ENCODE results near the gene DLG2. TPM values are rescaled to one million over a fixed set of nuclear protein-coding genes. Genes with fewer than 3 reads are reported as not detected.

DLG2 gene
- total and polyA plus RNA-seq, 2 of the 4 experiments (the other 2 are of a cell fraction) = 0.31 to 0.36 TPM

DNA sequence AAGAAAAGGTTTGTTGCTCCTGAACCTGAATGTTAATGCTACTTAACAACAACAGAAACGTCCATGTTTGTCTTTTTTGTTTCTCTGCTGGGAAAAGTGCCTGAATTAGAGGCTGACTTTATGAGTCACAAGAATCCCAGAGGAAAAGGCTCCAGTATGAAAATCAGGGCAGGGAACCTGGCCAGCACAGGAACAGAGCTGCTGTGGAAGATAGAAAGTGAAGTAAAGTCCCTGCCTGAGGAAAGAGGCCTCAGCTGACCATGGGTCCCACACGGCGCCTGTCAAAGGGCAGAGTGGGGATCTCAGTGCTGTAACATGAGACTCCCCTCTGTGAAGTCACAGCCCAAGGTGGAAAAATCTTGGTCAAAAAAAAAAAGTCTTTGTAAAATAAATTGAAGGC lies 1708.7 kb downstream of the DLG2 start:
- DNase-seq = no peak
- Histone ChIP-seq H3K23ac (ENCODE audit: low read depth, low read length) (no peak overlapping the region), H4K91ac (ENCODE audit: insufficient read depth, low read depth, low read length) (no peak overlapping the region), H2BK120ac (ENCODE audit: low read depth, low read length) (no peak overlapping the region), H3K4me1 (ENCODE audit: control insufficient read depth, insufficient read depth, low read length) (no peaks in the 10 kb centered on the region), H4K8ac (ENCODE audit: low read depth in 2 of 2, low read length in 2 of 2) (no peak overlapping the region), H4K20me1 (ENCODE audit: insufficient read depth, low read length) (no peaks in the 10 kb centered on the region), H3K9me1 (ENCODE audit: insufficient read depth, low read length) (no peaks in the 10 kb centered on the region), H2AFZ (replicated peaks; ENCODE audit: low read length, poor library complexity) (no peak overlapping the region), H4K5ac (ENCODE audit: low read depth, low read length) (no peak overlapping the region), H3K79me1 (ENCODE audit: low read depth in 1 of 2, low read length in 2 of 2) (no peaks in the 10 kb centered on the region), H3K36me3 (ENCODE audit: control insufficient read depth, insufficient read depth, low read length) (no peaks in the 10 kb centered on the region), H3K56ac (ENCODE audit: extremely low read depth, insufficient read depth, low read length) (no peak overlapping the region), H3K4me3 (ENCODE audit: insufficient read depth, low read depth, low read length) (no peak overlapping the region), H2AK9ac (replicated peaks; ENCODE audit: low read depth, low read length, poor library complexity) (no peak overlapping the region), H3K27me3 (ENCODE audit: control insufficient read depth, insufficient read depth, low read length) (no peaks in the 10 kb centered on the region), H2BK5ac (ENCODE audit: low read depth, low read length, poor library complexity, severe bottlenecking) (no peak overlapping the region), H3K4ac (ENCODE audit: low read depth, low read length) (no peak overlapping the region), H3K9me3 (ENCODE audit: control insufficient read depth, insufficient read depth, low read length) (no peaks in the 10 kb centered on the region), H3K27ac (ENCODE audit: insufficient read depth, low read length) (no peak overlapping the region), H2AK5ac (ENCODE audit: low read depth, low read length) (no peak overlapping the region), H2BK20ac (ENCODE audit: low read depth, low read length) (no peak overlapping the region), H2BK15ac (ENCODE audit: low read depth, low read length) (no peak overlapping the region), H3K4me2 (ENCODE audit: low read depth, low read length) (no peak overlapping the region), H3K18ac (ENCODE audit: low read depth, low read length) (no peak overlapping the region), H3K14ac (replicated peaks; ENCODE audit: low read depth, low read length) (no peak overlapping the region), H3K9ac (ENCODE audit: low read depth, low read length) (no peak overlapping the region)
- POLR2A ChIA-PET (ENCODE audit: unreplicated experiment) = no interaction called here
- WGBS, 2 experiments (ENCODE audit: extremely low coverage in 2 of 2, insufficient read length in 1 of 2) = no CpG with 5 or more reads among the region's 3 CpGs
- CTCF ChIA-PET = no interaction called here
- BruUV-seq (replicated peaks) = no TSS peak
- dilution Hi-C loops (cut with HindIII; ENCODE audit: low sequenced_read_pairs, unreplicated experiment) (no loop called here), intact Hi-C loops (cut with micrococcal nuclease) (no loop called here), in situ Hi-C loops (cut with MboI; ENCODE audit: low sequenced_read_pairs) (no loop called here)
- no peak for ATAC-seq (ENCODE audit: low read depth)
- no peak for TF ChIP-seq CEBPB (IDR thresholded peaks at IDR 0.05; ENCODE audit: low read depth, low read length)
- TF ChIP-seq, protein P1, sequence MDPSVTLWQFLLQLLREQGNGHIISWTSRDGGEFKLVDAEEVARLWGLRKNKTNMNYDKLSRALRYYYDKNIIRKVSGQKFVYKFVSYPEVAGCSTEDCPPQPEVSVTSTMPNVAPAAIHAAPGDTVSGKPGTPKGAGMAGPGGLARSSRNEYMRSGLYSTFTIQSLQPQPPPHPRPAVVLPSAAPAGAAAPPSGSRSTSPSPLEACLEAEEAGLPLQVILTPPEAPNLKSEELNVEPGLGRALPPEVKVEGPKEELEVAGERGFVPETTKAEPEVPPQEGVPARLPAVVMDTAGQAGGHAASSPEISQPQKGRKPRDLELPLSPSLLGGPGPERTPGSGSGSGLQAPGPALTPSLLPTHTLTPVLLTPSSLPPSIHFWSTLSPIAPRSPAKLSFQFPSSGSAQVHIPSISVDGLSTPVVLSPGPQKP (IDR thresholded peaks at IDR 0.05; ENCODE audit: borderline replicate concordance, low read depth, low read length) = no peak
- TF ChIP-seq RFX5 (IDR thresholded peaks at IDR 0.05; ENCODE audit: low read depth, low read length) = no peak
- TF ChIP-seq, protein P2, sequence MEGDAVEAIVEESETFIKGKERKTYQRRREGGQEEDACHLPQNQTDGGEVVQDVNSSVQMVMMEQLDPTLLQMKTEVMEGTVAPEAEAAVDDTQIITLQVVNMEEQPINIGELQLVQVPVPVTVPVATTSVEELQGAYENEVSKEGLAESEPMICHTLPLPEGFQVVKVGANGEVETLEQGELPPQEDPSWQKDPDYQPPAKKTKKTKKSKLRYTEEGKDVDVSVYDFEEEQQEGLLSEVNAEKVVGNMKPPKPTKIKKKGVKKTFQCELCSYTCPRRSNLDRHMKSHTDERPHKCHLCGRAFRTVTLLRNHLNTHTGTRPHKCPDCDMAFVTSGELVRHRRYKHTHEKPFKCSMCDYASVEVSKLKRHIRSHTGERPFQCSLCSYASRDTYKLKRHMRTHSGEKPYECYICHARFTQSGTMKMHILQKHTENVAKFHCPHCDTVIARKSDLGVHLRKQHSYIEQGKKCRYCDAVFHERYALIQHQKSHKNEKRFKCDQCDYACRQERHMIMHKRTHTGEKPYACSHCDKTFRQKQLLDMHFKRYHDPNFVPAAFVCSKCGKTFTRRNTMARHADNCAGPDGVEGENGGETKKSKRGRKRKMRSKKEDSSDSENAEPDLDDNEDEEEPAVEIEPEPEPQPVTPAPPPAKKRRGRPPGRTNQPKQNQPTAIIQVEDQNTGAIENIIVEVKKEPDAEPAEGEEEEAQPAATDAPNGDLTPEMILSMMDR (conservative IDR thresholded peaks at IDR 0.05; ENCODE audit: low read depth, low read length) = no peak
- TF ChIP-seq SMC3 (IDR thresholded peaks at IDR 0.05; ENCODE audit: low read depth, low read length) = no peak
- TF ChIP-seq POLR2A (IDR thresholded peaks at IDR 0.05; ENCODE audit: low read depth, low read length) = no peak
- TF ChIP-seq BHLHE40 (IDR thresholded peaks at IDR 0.05; ENCODE audit: low read depth, low read length) = no peak
- no peak for TF ChIP-seq MAFK (IDR thresholded peaks at IDR 0.05; ENCODE audit: low read depth, low read length)
- no peak for TF ChIP-seq RAD21 (IDR thresholded peaks at IDR 0.05; ENCODE audit: low read length)
- no peak for TF ChIP-seq FOS (IDR thresholded peaks at IDR 0.05; ENCODE audit: low read depth, low read length)
- no peak for TF ChIP-seq MXI1 (IDR thresholded peaks at IDR 0.05; ENCODE audit: borderline replicate concordance, low read depth, low read length)
- no peak for TF ChIP-seq NFE2L2 (IDR thresholded peaks at IDR 0.05; ENCODE audit: low read depth, low read length)
- TF ChIP-seq RCOR1 (IDR thresholded peaks at IDR 0.05; ENCODE audit: insufficient replicate concordance, low read length) = no peak

All from IMR-90 (cell line).